Immature natural killer cell (primary cell): ENCODE data around the gene SLC6A9. TPM values are rescaled to one million over a fixed set of nuclear protein-coding genes. Genes with fewer than 3 reads are reported as not detected.

ENCODE experiments used
- DNase-seq, 3 donors: peaks; one replicate each; pipeline ENCODE4 v3.0.0; 2022; ENCODE audit warnings: mixed read lengths in 1 of 3
- H3K27ac Mint-ChIP-seq, 6 donors: one replicate each; pipeline ENCODE4 v1.8.0; 2020; ENCODE audit warnings: mixed read lengths in 6 of 6, mild to moderate bottlenecking in 5 of 6, inconsistent platforms in 4 of 6, moderate library complexity in 3 of 6
- H3K27me3 Mint-ChIP-seq, 3 donors: one replicate each; pipeline ENCODE4 v1.8.0; 2020 to 2021; ENCODE audit warnings: low read depth in 3 of 3, mild to moderate bottlenecking in 3 of 3, mixed read lengths in 3 of 3, moderate library complexity in 3 of 3, inconsistent platforms in 1 of 3
- H3K36me3 Mint-ChIP-seq, 3 donors: one replicate each; pipeline ENCODE4 v1.8.0; 2020; ENCODE audit warnings: mixed read lengths in 3 of 3, inconsistent platforms in 2 of 3, mild to moderate bottlenecking in 2 of 3
- H3K4me1 Mint-ChIP-seq, 2 donors: one replicate each; pipeline ENCODE4 v1.8.0; 2020; ENCODE audit warnings: inconsistent platforms in 2 of 2, mild to moderate bottlenecking in 2 of 2, mixed read lengths in 2 of 2, moderate library complexity in 1 of 2
- H3K4me3 Mint-ChIP-seq, 5 donors: one replicate each; pipeline ENCODE4 v1.8.0; 2020; ENCODE audit warnings: mild to moderate bottlenecking in 5 of 5, mixed read lengths in 5 of 5, inconsistent platforms in 3 of 5, moderate library complexity in 3 of 5
- H3K9me3 Mint-ChIP-seq, 6 donors: one replicate each; pipeline ENCODE4 v1.8.0; 2020; ENCODE audit warnings: mild to moderate bottlenecking in 6 of 6, mixed read lengths in 6 of 6, inconsistent platforms in 4 of 6, moderate library complexity in 3 of 6
- polyA plus RNA-seq, 3 donors: library from polyadenylated mRNA; unstranded; fragments of 300-500 nt; fragmentation: Illumina TruSeq; gene quantifications; one replicate each; pipeline ENCODE4 v1.2.3, GENCODE V29; 2021

Gene SLC6A9
- polyA plus RNA-seq, 3 donors from 2014 or later, result not detected

- Mint-ChIP-seq H3K36me3 (no peaks in the 10 kb centered on the region), H3K9me3 (no peaks in the 10 kb centered on the region), H3K27me3 (peaks cover 0 to 3% (median 0%) of the 10 kb centered on the region in 3 donors), H3K4me3 (no peak overlapping the region), H3K4me1 (peaks cover 0 to 5% of the 10 kb centered on the region in 2 donors), H3K27ac (no peak overlapping the region)
- DNase-seq, result no peak
These were observed 34.5 kb downstream of the SLC6A9 start for GRCh38 chr1:43996733-43997115.

- peaks cover 0 to 9% of the 10 kb centered on the region in 2 donors for H3K4me1 Mint-ChIP-seq
- no peak for DNase-seq
- no peaks in the 10 kb centered on the region for H3K9me3 Mint-ChIP-seq
- H3K4me3 Mint-ChIP-seq, result no peak overlapping the region
- no peaks in the 10 kb centered on the region for H3K36me3 Mint-ChIP-seq
- H3K27me3 Mint-ChIP-seq, result peaks cover 0 to 7% (median 0%) of the 10 kb centered on the region in 3 donors
- no peak overlapping the region for H3K27ac Mint-ChIP-seq
These were observed 35.1 kb downstream of the SLC6A9 start for GRCh38 chr1:43995984-43996732.

GRCh38 chr1:43994794-43995790 is 36.2 kb downstream of the SLC6A9 start:
- peaks cover 0 to 12% of the 10 kb centered on the region in 2 donors for H3K4me1 Mint-ChIP-seq
- peaks cover 0 to 7% (median 0%) of the 10 kb centered on the region in 3 donors for H3K27me3 Mint-ChIP-seq
- H3K27ac Mint-ChIP-seq, result no peak overlapping the region
- no peaks in the 10 kb centered on the region for H3K9me3 Mint-ChIP-seq
- no peak for DNase-seq
- no peak overlapping the region for H3K4me3 Mint-ChIP-seq
- H3K36me3 Mint-ChIP-seq, result no peaks in the 10 kb centered on the region

GRCh38 chr1:43994071-43994470 is 37.2 kb downstream of the SLC6A9 start:
- Mint-ChIP-seq H3K27me3 (peaks cover 0 to 7% (median 0%) of the 10 kb centered on the region in 3 donors), H3K27ac (no peak overlapping the region), H3K4me3 (no peak overlapping the region), H3K9me3 (no peaks in the 10 kb centered on the region), H3K4me1 (peaks cover 0 to 12% of the 10 kb centered on the region in 2 donors), H3K36me3 (no peaks in the 10 kb centered on the region)
- DNase-seq, result no peak

- H3K27ac Mint-ChIP-seq, result no peak overlapping the region
- H3K9me3 Mint-ChIP-seq, result no peaks in the 10 kb centered on the region
- peaks cover 0 to 7% (median 0%) of the 10 kb centered on the region in 3 donors for H3K27me3 Mint-ChIP-seq
- no peaks in the 10 kb centered on the region for H3K36me3 Mint-ChIP-seq
- peaks cover 0 to 12% of the 10 kb centered on the region in 2 donors for H3K4me1 Mint-ChIP-seq
- no peak for DNase-seq
- H3K4me3 Mint-ChIP-seq, result peak overlapping the region in 3 of 5 donors; percentile 35 to 96 (median 71)
These were observed 37.9 kb downstream of the SLC6A9 start for GRCh38 chr1:43993206-43993914.

GRCh38 chr1:43992232-43992995 is 38.8 kb downstream of the SLC6A9 start:
- H3K4me1 Mint-ChIP-seq, result peaks cover 0 to 12% of the 10 kb centered on the region in 2 donors
- no peaks in the 10 kb centered on the region for H3K36me3 Mint-ChIP-seq
- peak overlapping the region; percentile 90 to 97 (median 96) for H3K4me3 Mint-ChIP-seq
- no peak for DNase-seq
- H3K9me3 Mint-ChIP-seq, result no peaks in the 10 kb centered on the region
- peaks cover 0 to 7% (median 0%) of the 10 kb centered on the region in 3 donors for H3K27me3 Mint-ChIP-seq
- peak overlapping the region in 4 of 6 donors; percentile 0 to 55 (median 14) for H3K27ac Mint-ChIP-seq

- Mint-ChIP-seq H3K27ac (peak within 1 kb of the TSS; percentile 62 to 93 (median 88)), H3K36me3 (no peaks in the 10 kb centered on the region), H3K27me3 (peaks cover 0 to 7% (median 0%) of the 10 kb centered on the region in 3 donors), H3K4me3 (peak within 1 kb of the TSS; percentile 90 to 97 (median 96)), H3K4me1 (peaks cover 0 to 12% of the 10 kb centered on the region in 2 donors), H3K9me3 (no peaks in the 10 kb centered on the region)
- peak; percentile 79 to 81 (median 79) for DNase-seq
These were observed 39.6 kb downstream of the SLC6A9 start, which contains the start of gene CCDC24 for GRCh38 chr1:43991476-43992231. Gene CCDC24 (plus strand): TSS chr1:43991599. CDS start chr1:43991879, 280 bp downstream.

- no peaks in the 10 kb centered on the region for H3K36me3 Mint-ChIP-seq
- peak overlapping the region; percentile 90 to 97 (median 96) for H3K4me3 Mint-ChIP-seq
- peaks cover 0 to 12% of the 10 kb centered on the region in 2 donors for H3K4me1 Mint-ChIP-seq
- peaks cover 0 to 7% (median 0%) of the 10 kb centered on the region in 3 donors for H3K27me3 Mint-ChIP-seq
- peak overlapping the region in 5 of 6 donors; percentile 29 to 93 (median 89) for H3K27ac Mint-ChIP-seq
- no peak for DNase-seq
- no peaks in the 10 kb centered on the region for H3K9me3 Mint-ChIP-seq
These were observed 40.1 kb downstream of the SLC6A9 start for GRCh38 chr1:43991200-43991475.

GRCh38 chr1:43990271-43991199 is 40.7 kb downstream of the SLC6A9 start:
- Mint-ChIP-seq H3K27me3 (peaks cover 0 to 7% (median 0%) of the 10 kb centered on the region in 3 donors), H3K9me3 (no peaks in the 10 kb centered on the region), H3K4me3 (peak overlapping the region; percentile 90 to 97 (median 96)), H3K36me3 (no peaks in the 10 kb centered on the region), H3K4me1 (peaks cover 0 to 12% of the 10 kb centered on the region in 2 donors), H3K27ac (peak overlapping the region in 4 of 6 donors; percentile 78 to 93 (median 90))
- DNase-seq, result no peak

GRCh38 chr1:43987159-43987902 is 43.9 kb downstream of the SLC6A9 start:
- no peak overlapping the region for H3K4me3 Mint-ChIP-seq
- H3K9me3 Mint-ChIP-seq, result no peaks in the 10 kb centered on the region
- no peaks in the 10 kb centered on the region for H3K36me3 Mint-ChIP-seq
- peaks cover 0 to 8% (median 0%) of the 10 kb centered on the region in 3 donors for H3K27me3 Mint-ChIP-seq
- peaks cover 0 to 10% of the 10 kb centered on the region in 2 donors for H3K4me1 Mint-ChIP-seq
- no peak overlapping the region for H3K27ac Mint-ChIP-seq
- DNase-seq, result no peak

- no peak overlapping the region for H3K4me3 Mint-ChIP-seq
- no peak for DNase-seq
- no peaks in the 10 kb centered on the region for H3K36me3 Mint-ChIP-seq
- peaks cover 0 to 7% of the 10 kb centered on the region in 2 donors for H3K4me1 Mint-ChIP-seq
- H3K9me3 Mint-ChIP-seq, result no peaks in the 10 kb centered on the region
- no peak overlapping the region for H3K27ac Mint-ChIP-seq
- peaks cover 0 to 8% (median 0%) of the 10 kb centered on the region in 3 donors for H3K27me3 Mint-ChIP-seq
These were observed 44.5 kb downstream of the SLC6A9 start for GRCh38 chr1:43986712-43987111.
